A549 (cell line): Measurements from ENCODE around the gene SLC22A23.

Source experiments
- CTCF ChIP-seq: fragments of >200 bp; sonication (Bioruptor Twin); formaldehyde crosslinking; IDR thresholded peaks from 3 replicates; pipeline ENCODE4 v1.5.1; 2016
- POLR2A ChIP-seq: IDR thresholded peaks from 2 replicates; pipeline ENCODE4 v1.6.1; 2012; ENCODE audit warnings: mild to moderate bottlenecking, low read length
- RAD21 ChIP-seq, 2 experiments: fragments of >200 bp in 1 of 2; sonication (Bioruptor Twin) in 1 of 2; formaldehyde crosslinking in 1 of 2; IDR thresholded peaks in 1 of 2; conservative IDR thresholded peaks in 1 of 2; 2 replicates in 1 of 2; 3 replicates in 1 of 2; pipeline ENCODE4 v1.6.1; 2012 to 2018; ENCODE audit warnings: inconsistent platforms in 1 of 2

DNA sequence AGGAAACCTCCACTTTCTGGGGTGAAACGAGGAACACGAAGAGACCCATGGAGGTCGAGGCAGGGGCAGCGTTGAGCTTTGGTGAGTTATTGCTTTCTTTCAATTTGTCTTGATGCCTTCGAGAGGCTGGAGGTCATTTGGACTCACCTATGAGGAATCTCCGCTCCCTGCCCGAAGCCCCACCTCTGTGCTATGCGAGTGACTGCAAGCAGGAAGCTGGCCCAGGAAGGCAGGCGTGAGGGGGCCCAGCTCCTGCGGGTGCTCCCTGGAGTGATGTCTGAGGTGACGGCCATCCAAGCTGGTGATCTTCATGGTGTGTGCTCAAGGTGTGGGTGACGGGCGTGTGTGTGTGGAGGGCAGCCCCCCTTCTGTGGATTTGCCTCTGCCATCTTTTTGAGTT is 185.1 kb downstream of the SLC22A23 start:
- no peak for TF ChIP-seq CTCF
- no peak for TF ChIP-seq RAD21 (conservative IDR thresholded peaks at IDR 0.05 in 1 of 2, IDR thresholded peaks at IDR 0.05 in 1 of 2)
- no peak for TF ChIP-seq POLR2A
